ENCODE measurements around the gene CALHM5.
A peak's percentile ranks its signal among the peaks of the same experiment; 100 is the strongest.

The CALHM5 gene

GRCh38 chr6:116568821-116569755, 57.6 kb downstream of the CALHM5 start:
- TF ChIP-seq SIN3A (IDR thresholded peaks at IDR 0.05; ENCODE audit: borderline replicate concordance, insufficient read depth, low read length) (no peak), TAF1 (IDR thresholded peaks at IDR 0.05; ENCODE audit: borderline replicate concordance, insufficient read depth, low read length) (no peak), FOXP2 (optimal IDR thresholded peaks at IDR 0.05; ENCODE audit: borderline replicate concordance, extremely low read depth, extremely low read length, insufficient read depth) (no peak), POLR2AphosphoS5 (IDR thresholded peaks at IDR 0.05; ENCODE audit: low read depth, low read length) (no peak)
- TF ChIP-seq, protein P1, sequence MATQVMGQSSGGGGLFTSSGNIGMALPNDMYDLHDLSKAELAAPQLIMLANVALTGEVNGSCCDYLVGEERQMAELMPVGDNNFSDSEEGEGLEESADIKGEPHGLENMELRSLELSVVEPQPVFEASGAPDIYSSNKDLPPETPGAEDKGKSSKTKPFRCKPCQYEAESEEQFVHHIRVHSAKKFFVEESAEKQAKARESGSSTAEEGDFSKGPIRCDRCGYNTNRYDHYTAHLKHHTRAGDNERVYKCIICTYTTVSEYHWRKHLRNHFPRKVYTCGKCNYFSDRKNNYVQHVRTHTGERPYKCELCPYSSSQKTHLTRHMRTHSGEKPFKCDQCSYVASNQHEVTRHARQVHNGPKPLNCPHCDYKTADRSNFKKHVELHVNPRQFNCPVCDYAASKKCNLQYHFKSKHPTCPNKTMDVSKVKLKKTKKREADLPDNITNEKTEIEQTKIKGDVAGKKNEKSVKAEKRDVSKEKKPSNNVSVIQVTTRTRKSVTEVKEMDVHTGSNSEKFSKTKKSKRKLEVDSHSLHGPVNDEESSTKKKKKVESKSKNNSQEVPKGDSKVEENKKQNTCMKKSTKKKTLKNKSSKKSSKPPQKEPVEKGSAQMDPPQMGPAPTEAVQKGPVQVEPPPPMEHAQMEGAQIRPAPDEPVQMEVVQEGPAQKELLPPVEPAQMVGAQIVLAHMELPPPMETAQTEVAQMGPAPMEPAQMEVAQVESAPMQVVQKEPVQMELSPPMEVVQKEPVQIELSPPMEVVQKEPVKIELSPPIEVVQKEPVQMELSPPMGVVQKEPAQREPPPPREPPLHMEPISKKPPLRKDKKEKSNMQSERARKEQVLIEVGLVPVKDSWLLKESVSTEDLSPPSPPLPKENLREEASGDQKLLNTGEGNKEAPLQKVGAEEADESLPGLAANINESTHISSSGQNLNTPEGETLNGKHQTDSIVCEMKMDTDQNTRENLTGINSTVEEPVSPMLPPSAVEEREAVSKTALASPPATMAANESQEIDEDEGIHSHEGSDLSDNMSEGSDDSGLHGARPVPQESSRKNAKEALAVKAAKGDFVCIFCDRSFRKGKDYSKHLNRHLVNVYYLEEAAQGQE (IDR thresholded peaks at IDR 0.05; ENCODE audit: insufficient read depth in 1 of 2, low read depth in 2 of 2, low read length in 2 of 2): no peak

- TF ChIP-seq FOXP2 (optimal IDR thresholded peaks at IDR 0.05; ENCODE audit: borderline replicate concordance, extremely low read depth, extremely low read length, insufficient read depth) (peak; percentile 82), SIN3A (IDR thresholded peaks at IDR 0.05; ENCODE audit: borderline replicate concordance, insufficient read depth, low read length) (peak; percentile 94; the same call in 1 of the 2 replicates), TAF1 (IDR thresholded peaks at IDR 0.05; ENCODE audit: borderline replicate concordance, insufficient read depth, low read length) (peak; percentile 87), POLR2AphosphoS5 (IDR thresholded peaks at IDR 0.05; ENCODE audit: low read depth, low read length) (peak; percentile 96)
- TF ChIP-seq, protein P1 (IDR thresholded peaks at IDR 0.05; ENCODE audit: insufficient read depth in 1 of 2, low read depth in 2 of 2, low read length in 2 of 2): peak in 1 of 2 experiments; percentile 42; a peak in 1 of 4 replicates
These were observed 59.6 kb downstream of the CALHM5 start, which contains the start of gene RWDD1 for GRCh38 chr6:116570856-116571682. Gene RWDD1, plus strand, starts transcription at chr6:116571504. Its CDS starts 79 bp downstream, at chr6:116571583.

GRCh38 chr6:116571683-116572000, 60.2 kb downstream of the CALHM5 start:
- TF ChIP-seq TAF1 (IDR thresholded peaks at IDR 0.05; ENCODE audit: borderline replicate concordance, insufficient read depth, low read length): no peak
- no peak for TF ChIP-seq FOXP2 (optimal IDR thresholded peaks at IDR 0.05; ENCODE audit: borderline replicate concordance, extremely low read depth, extremely low read length, insufficient read depth)
- TF ChIP-seq, protein P1 (IDR thresholded peaks at IDR 0.05; ENCODE audit: insufficient read depth in 1 of 2, low read depth in 2 of 2, low read length in 2 of 2): no peak
- TF ChIP-seq POLR2AphosphoS5 (IDR thresholded peaks at IDR 0.05; ENCODE audit: low read depth, low read length): no peak
- no peak for TF ChIP-seq SIN3A (IDR thresholded peaks at IDR 0.05; ENCODE audit: borderline replicate concordance, insufficient read depth, low read length)

DNA sequence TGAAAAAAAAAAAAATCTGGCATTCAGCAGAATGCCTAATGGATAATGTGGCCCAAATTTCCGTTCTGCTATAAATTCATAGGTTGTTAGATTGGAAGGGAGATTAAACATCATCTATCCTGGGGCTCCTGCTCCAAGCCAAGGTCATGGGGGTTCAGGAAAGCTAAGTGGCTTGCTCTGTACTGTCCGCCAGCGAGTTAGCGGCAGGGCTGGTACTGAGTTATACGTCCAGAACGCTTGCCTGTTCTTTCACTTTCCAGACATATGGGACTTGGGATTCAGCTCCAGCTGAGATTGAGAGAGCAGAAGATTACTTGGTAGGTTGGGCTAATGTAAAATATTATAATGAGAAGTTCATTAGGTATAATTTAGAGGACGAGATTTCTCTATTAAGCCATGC, 60.7 kb downstream of the CALHM5 start:
- TF ChIP-seq TAF1 (IDR thresholded peaks at IDR 0.05; ENCODE audit: borderline replicate concordance, insufficient read depth, low read length) (no peak), FOXP2 (optimal IDR thresholded peaks at IDR 0.05; ENCODE audit: borderline replicate concordance, extremely low read depth, extremely low read length, insufficient read depth) (no peak), POLR2AphosphoS5 (IDR thresholded peaks at IDR 0.05; ENCODE audit: low read depth, low read length) (no peak), SIN3A (IDR thresholded peaks at IDR 0.05; ENCODE audit: borderline replicate concordance, insufficient read depth, low read length) (no peak)
- TF ChIP-seq, protein P1 (IDR thresholded peaks at IDR 0.05; ENCODE audit: insufficient read depth in 1 of 2, low read depth in 2 of 2, low read length in 2 of 2): no peak

All from PFSK-1 (cell line).